ENCODE results near the gene DMRTA2. TPM values are rescaled to one million over a fixed set of nuclear protein-coding genes. Genes with fewer than 3 reads are reported as not detected.

The DMRTA2 gene
- total and polyA plus RNA-seq, 2 of the 8 experiments (the other 6 are each of a cell fraction or from before 2014, with no cell fraction given): not detected

GRCh38 chr1:50416553-50417453 lies 6.4 kb downstream of the DMRTA2 start (continued):
- TF ChIP-seq RAD21 (IDR thresholded peaks at IDR 0.05 in 1 of 2, conservative IDR thresholded peaks at IDR 0.05 in 1 of 2; ENCODE audit: low read depth in 2 of 2, low read length in 2 of 2): no peak
- TF ChIP-seq EP300 (IDR thresholded peaks at IDR 0.05; ENCODE audit: borderline replicate concordance in 1 of 2, low read depth in 2 of 2, low read length in 2 of 2): no peak
- no peak for TF ChIP-seq GABPA (IDR thresholded peaks at IDR 0.05; ENCODE audit: borderline replicate concordance, insufficient read depth, low read length)
- TF ChIP-seq TAF1 (IDR thresholded peaks at IDR 0.05; ENCODE audit: low read depth, low read length): no peak
- TF ChIP-seq POLR2AphosphoS5 (IDR thresholded peaks at IDR 0.05; ENCODE audit: low read depth, low read length): no peak
- TF ChIP-seq SP4 (IDR thresholded peaks at IDR 0.05; ENCODE audit: low read length): no peak
- no peak for TF ChIP-seq BRCA1 (IDR thresholded peaks at IDR 0.05; ENCODE audit: low read depth, low read length)
- no peak for TF ChIP-seq PHF8 (conservative IDR thresholded peaks at IDR 0.05; ENCODE audit: low read depth, low read length)
- TF ChIP-seq ASH2L (IDR thresholded peaks at IDR 0.05; ENCODE audit: low read length): peak; percentile 68
- TF ChIP-seq BACH1 (IDR thresholded peaks at IDR 0.05; ENCODE audit: low read length): no peak
- no peak for TF ChIP-seq HDAC6 (IDR thresholded peaks at IDR 0.05; ENCODE audit: low read depth, low read length)
- no peak for TF ChIP-seq SAP30 (IDR thresholded peaks at IDR 0.05; ENCODE audit: insufficient read depth, insufficient replicate concordance, low read length)
- TF ChIP-seq, protein P1, sequence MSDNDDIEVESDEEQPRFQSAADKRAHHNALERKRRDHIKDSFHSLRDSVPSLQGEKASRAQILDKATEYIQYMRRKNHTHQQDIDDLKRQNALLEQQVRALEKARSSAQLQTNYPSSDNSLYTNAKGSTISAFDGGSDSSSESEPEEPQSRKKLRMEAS (IDR thresholded peaks at IDR 0.05): peak; percentile 85
- no peak for TF ChIP-seq SRF (IDR thresholded peaks at IDR 0.05; ENCODE audit: low read depth, low read length)
- no peak for TF ChIP-seq FOSL1 (IDR thresholded peaks at IDR 0.05; ENCODE audit: insufficient read depth, low read depth, low read length)
- 0 out of 2 replicates have a peak, but pooled peaks have one; percentile 18 for TF ChIP-seq CREB1 (IDR thresholded peaks at IDR 0.05)
- TF ChIP-seq POU5F1 (IDR thresholded peaks at IDR 0.05; ENCODE audit: low read depth, low read length): no peak
- TF ChIP-seq GTF2F1 (IDR thresholded peaks at IDR 0.05; ENCODE audit: borderline replicate concordance, low read depth, low read length): no peak
- TF ChIP-seq HDAC2 (IDR thresholded peaks at IDR 0.05; ENCODE audit: borderline replicate concordance in 1 of 2, low read depth in 2 of 2, low read length in 2 of 2): no peak
- TF ChIP-seq CBX5 (IDR thresholded peaks at IDR 0.05; ENCODE audit: low read depth, low read length): no peak
- TF ChIP-seq TEAD4 (IDR thresholded peaks at IDR 0.05; ENCODE audit: low read depth, low read length): no peak
- no peak for TF ChIP-seq MAFK (IDR thresholded peaks at IDR 0.05; ENCODE audit: low read depth, low read length)
- TF ChIP-seq, protein P2, sequence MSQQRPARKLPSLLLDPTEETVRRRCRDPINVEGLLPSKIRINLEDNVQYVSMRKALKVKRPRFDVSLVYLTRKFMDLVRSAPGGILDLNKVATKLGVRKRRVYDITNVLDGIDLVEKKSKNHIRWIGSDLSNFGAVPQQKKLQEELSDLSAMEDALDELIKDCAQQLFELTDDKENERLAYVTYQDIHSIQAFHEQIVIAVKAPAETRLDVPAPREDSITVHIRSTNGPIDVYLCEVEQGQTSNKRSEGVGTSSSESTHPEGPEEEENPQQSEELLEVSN (IDR thresholded peaks at IDR 0.05): peak; percentile 90

Data from H1 (cell line).